Suprapubic skin (tissue), 4 donors: ENCODE data around the gene IVD.

Experiments
- EP300 ChIP-seq: sonication (generic); formaldehyde crosslinking; IDR thresholded peaks from one replicate; pipeline ENCODE4 v1.6.1; 2017; ENCODE audit warnings: antibody characterized with exemption
- POLR2A ChIP-seq, 2 donors: fragments of 450-650 bp; IDR thresholded peaks; one replicate each; pipeline ENCODE4 v1.6.1; 2017; ENCODE audit warnings: antibody characterized with exemption in 2 of 2, mild to moderate bottlenecking in 2 of 2, moderate library complexity in 2 of 2
- POLR2AphosphoS5 ChIP-seq, 3 donors: sonication (generic); formaldehyde crosslinking; IDR thresholded peaks; one replicate each; pipeline ENCODE4 v1.6.1; 2017; ENCODE audit warnings: antibody characterized with exemption in 3 of 3
- TF ChIP-seq, protein P1 (sequence below), 2 donors: fragments of 200-600 bp in 1 of 2; fragments of 450-650 bp in 1 of 2; sonication (generic) in 1 of 2; IDR thresholded peaks; one replicate each; pipeline ENCODE4 v1.5.1; 2016 to 2019; ENCODE audit warnings: antibody characterized with exemption in 2 of 2, mild to moderate bottlenecking in 1 of 2, moderate library complexity in 1 of 2

DNA sequence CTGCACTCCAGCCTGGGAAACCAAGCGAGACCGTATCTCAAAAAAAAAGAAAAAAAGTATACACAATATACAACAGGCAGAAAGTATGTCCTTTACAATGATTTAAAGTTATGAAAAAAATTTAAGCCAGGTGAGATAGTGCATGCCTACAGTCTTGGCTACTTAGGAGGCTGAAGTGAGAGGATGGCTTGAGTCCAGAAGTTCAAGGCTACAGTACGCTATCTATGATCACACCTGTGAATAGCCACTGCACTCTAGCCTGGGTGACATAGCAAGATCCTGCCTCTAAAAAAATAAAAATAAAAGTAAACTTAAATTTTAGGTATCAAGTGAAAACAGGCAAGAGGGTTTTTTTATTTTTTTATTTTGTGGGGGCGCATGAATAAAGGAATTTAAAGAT lies 26.2 kb upstream of the IVD start:
- TF ChIP-seq, protein P1, sequence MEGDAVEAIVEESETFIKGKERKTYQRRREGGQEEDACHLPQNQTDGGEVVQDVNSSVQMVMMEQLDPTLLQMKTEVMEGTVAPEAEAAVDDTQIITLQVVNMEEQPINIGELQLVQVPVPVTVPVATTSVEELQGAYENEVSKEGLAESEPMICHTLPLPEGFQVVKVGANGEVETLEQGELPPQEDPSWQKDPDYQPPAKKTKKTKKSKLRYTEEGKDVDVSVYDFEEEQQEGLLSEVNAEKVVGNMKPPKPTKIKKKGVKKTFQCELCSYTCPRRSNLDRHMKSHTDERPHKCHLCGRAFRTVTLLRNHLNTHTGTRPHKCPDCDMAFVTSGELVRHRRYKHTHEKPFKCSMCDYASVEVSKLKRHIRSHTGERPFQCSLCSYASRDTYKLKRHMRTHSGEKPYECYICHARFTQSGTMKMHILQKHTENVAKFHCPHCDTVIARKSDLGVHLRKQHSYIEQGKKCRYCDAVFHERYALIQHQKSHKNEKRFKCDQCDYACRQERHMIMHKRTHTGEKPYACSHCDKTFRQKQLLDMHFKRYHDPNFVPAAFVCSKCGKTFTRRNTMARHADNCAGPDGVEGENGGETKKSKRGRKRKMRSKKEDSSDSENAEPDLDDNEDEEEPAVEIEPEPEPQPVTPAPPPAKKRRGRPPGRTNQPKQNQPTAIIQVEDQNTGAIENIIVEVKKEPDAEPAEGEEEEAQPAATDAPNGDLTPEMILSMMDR (IDR thresholded peaks at IDR 0.05): no peak
- TF ChIP-seq POLR2AphosphoS5 (IDR thresholded peaks at IDR 0.05): no peak
- TF ChIP-seq EP300: no peak
- TF ChIP-seq POLR2A (IDR thresholded peaks at IDR 0.05): no peak
